ENCODE results near the gene ZBTB18.
"Not testable (repeated sequence)": the region's sequence is repeated elsewhere in the genome, so short reads cannot be mapped to it uniquely, and the experiment has no call there.

The ZBTB18 gene

GRCh38 chr1:244035358-244035757 lies 15.7 kb upstream of the ZBTB18 start:
- H3K4me3 ChIP-seq (replicated peaks; ENCODE audit: low read depth, low read length): no peak overlapping the region
- TF ChIP-seq CTCF (IDR thresholded peaks at IDR 0.05; ENCODE audit: low read length, missing control alignments): no peak
- no peak for DNase-seq (ENCODE audit: low read depth)

- TF ChIP-seq CTCF (IDR thresholded peaks at IDR 0.05; ENCODE audit: low read length, missing control alignments): no peak
- DNase-seq (ENCODE audit: low read depth): no peak
- no peak overlapping the region for H3K4me3 ChIP-seq (replicated peaks; ENCODE audit: low read depth, low read length)
Measured at GRCh38 chr1:244037252-244037651, 13.8 kb upstream of the ZBTB18 start.

- no peak overlapping the region for H3K4me3 ChIP-seq (replicated peaks; ENCODE audit: low read depth, low read length)
- TF ChIP-seq CTCF (IDR thresholded peaks at IDR 0.05; ENCODE audit: low read length, missing control alignments): no peak
- no peak for DNase-seq (ENCODE audit: low read depth)
Measured at GRCh38 chr1:244041466-244042120, 9.5 kb upstream of the ZBTB18 start.

GRCh38 chr1:244042293-244042692 lies 8.8 kb upstream of the ZBTB18 start:
- H3K4me3 ChIP-seq (replicated peaks; ENCODE audit: low read depth, low read length): no peak overlapping the region
- no peak for TF ChIP-seq CTCF (IDR thresholded peaks at IDR 0.05; ENCODE audit: low read length, missing control alignments)
- DNase-seq (ENCODE audit: low read depth): no peak

- H3K4me3 ChIP-seq (replicated peaks; ENCODE audit: low read depth, low read length): no peak overlapping the region
- TF ChIP-seq CTCF (IDR thresholded peaks at IDR 0.05; ENCODE audit: low read length, missing control alignments): no peak
- no peak for DNase-seq (ENCODE audit: low read depth)
Measured at GRCh38 chr1:244044423-244044822, 6.7 kb upstream of the ZBTB18 start.

GRCh38 chr1:244046254-244046653 lies 4.8 kb upstream of the ZBTB18 start:
- H3K4me3 ChIP-seq (replicated peaks; ENCODE audit: low read depth, low read length); DNase-seq (ENCODE audit: low read depth): not testable (repeated sequence)

- TF ChIP-seq CTCF (IDR thresholded peaks at IDR 0.05; ENCODE audit: low read length, missing control alignments): no peak
- peak overlapping the region; percentile 93 for H3K4me3 ChIP-seq (replicated peaks; ENCODE audit: low read depth, low read length)
- DNase-seq (ENCODE audit: low read depth): peak; percentile 32
Measured at GRCh38 chr1:244046907-244047611, 4.0 kb upstream of the ZBTB18 start.

Data from fibroblast of pulmonary artery (primary cell).